Psoas muscle (tissue), 8 donors: ENCODE data around the gene TUBE1. TPM values are rescaled to one million over a fixed set of nuclear protein-coding genes. Genes with fewer than 3 reads are reported as not detected.
A peak's percentile ranks its signal among the peaks of the same experiment; 100 is the strongest.

Experiments
- ATAC-seq, 4 donors: fragments of 200-7000 bp; cut with Tn5 transposase; one replicate each; pipeline ENCODE4 v1.9.1; 2020; ENCODE audit warnings: moderate library complexity in 3 of 4, mild to moderate bottlenecking in 2 of 4
- DNase-seq, 2 donors: peaks; one replicate each; pipeline ENCODE4 v3.0.0-alpha.2; 2020
- H3K27ac ChIP-seq: fragments of 200-600 bp; one replicate; pipeline ENCODE4 v1.8.0; 2022
- H3K27me3 ChIP-seq, 3 donors: fragments of 200-600 bp in 1 of 3; one replicate each; pipeline versions ENCODE4 v1.6.1 to v1.8.0; 2013 to 2022; ENCODE audit warnings: low read length in 2 of 3, mild to moderate bottlenecking in 2 of 3, moderate library complexity in 1 of 3; ENCODE audit not compliant: insufficient read depth in 3 of 3
- H3K36me3 ChIP-seq, 2 donors: fragments of 200-600 bp in 1 of 2; one replicate each; pipeline versions ENCODE4 v1.6.1 to v1.8.0; 2013 to 2022; ENCODE audit warnings: low read depth in 1 of 2, mild to moderate bottlenecking in 1 of 2, moderate library complexity in 1 of 2; ENCODE audit not compliant: insufficient read depth in 1 of 2
- H3K4me1 ChIP-seq: fragments of 200-600 bp; one replicate; pipeline ENCODE4 v1.8.0; 2022
- H3K4me3 ChIP-seq: fragments of 200-600 bp; one replicate; pipeline ENCODE4 v1.8.0; 2022; ENCODE audit warnings: mild to moderate bottlenecking
- H3K9me3 ChIP-seq: fragments of 200-600 bp; one replicate; pipeline ENCODE4 v1.8.0; 2022
- CTCF ChIP-seq: fragments of 200-600 bp; IDR thresholded peaks from one replicate; pipeline ENCODE4 v1.8.0; 2022; ENCODE audit warnings: antibody characterized with exemption
- WGBS, 3 donors: extraction: QIAGEN DNeasy Blood & Tissue Kit; methylation state at CpG; one replicate each; pipeline versions ENCODE4 v1.1.6 to v1.1.7; 2013; 5-methylcytosine and 5-hydroxymethylcytosine counted together
- intact Hi-C, 2 donors: fragments of 100-400 bp; cut with DNase I; formaldehyde crosslinking; loops; one replicate each; pipeline versions ENCODE4 v1.11.0 to v1.14.2; 2022
- polyA plus RNA-seq, 3 donors: library from polyadenylated mRNA; stranded (reverse); fragments of 200-250 nt; gene quantifications; one replicate each; pipeline ENCODE4 v1.2.3, GENCODE V29; 2013
- total RNA-seq, 4 donors: library from RNA; stranded (reverse); fragmentation: NEBNext Ultra II Directional in 2 of 4; extraction: Animal tissue kit (Norgen Biotek cat#: 25700) in 2 of 4; gene quantifications; one replicate each; pipeline versions ENCODE4 v1.2.1 to v1.2.4, GENCODE V29; 2021 to 2023
- donor health status: healthy with polysubstance abuse.
- donor health status: DM: no; HTN: no; CAD: no; lungs with moderate emphysema.
- donor health status: Bipolar disorder and iron deficiency.
- donor health status: healthy.
- donor health status: DM: yes; HTN: yes; CAD: no.
- donor health status: DM: no; HTN: no; CAD: no.
- donor health status: DM: no; HTN: no; CAD: no.
- donor health status: DM: yes; HTN: yes; CAD: no.

The TUBE1 gene
- total and polyA plus RNA-seq, 7 donors: 4.7 to 7.0 (median 5.9) TPM

- no peak for TF ChIP-seq CTCF
- ATAC-seq: no peak
- Histone ChIP-seq H3K36me3 (no peaks in the 10 kb centered on the region), H3K27ac (no peak overlapping the region), H3K27me3 (peaks cover 0 to 4% (median 0%) of the 10 kb centered on the region in 3 donors), H3K4me1 (peaks cover 6% of the 10 kb centered on the region), H3K4me3 (no peak overlapping the region), H3K9me3 (no peaks in the 10 kb centered on the region)
- 52 to 72% (median 62%) methylated on average over 1 of the region's 1 CpG for WGBS, 3 donors
- intact Hi-C loops: loop anchor here in 1 of 2 donors (10.0 kb wide), 1 partner anchor 786 kb away; a partner anchor contains a TSS
- no peak for DNase-seq
Observed at GRCh38 chr6:112040956-112041355, 46.3 kb downstream of the TUBE1 start.

- no peaks in the 10 kb centered on the region for H3K9me3 ChIP-seq
- ATAC-seq: no peak
- H3K27me3 ChIP-seq: peaks cover 0 to 4% (median 0%) of the 10 kb centered on the region in 3 donors
- peaks cover 6% of the 10 kb centered on the region for H3K4me1 ChIP-seq
- intact Hi-C loops: loop anchor here in 1 of 2 donors (5.0 kb wide), 1 partner anchor 332 kb away; no protein-coding TSS in a partner anchor
- TF ChIP-seq CTCF: no peak
- no peak overlapping the region for H3K4me3 ChIP-seq
- WGBS, 3 donors: 73 to 100% (median 75%) methylated on average over 2 of the region's 2 CpGs
- H3K27ac ChIP-seq: no peak overlapping the region
- DNase-seq: no peak
- H3K36me3 ChIP-seq: no peaks in the 10 kb centered on the region
Observed at GRCh38 chr6:112039431-112039770, 47.9 kb downstream of the TUBE1 start.

- ATAC-seq (no peak), DNase-seq (peak in 1 of 2 donors; percentile 57)
- peaks cover 6% of the 10 kb centered on the region for H3K4me1 ChIP-seq
- intact Hi-C loops: loop anchor here in 1 of 2 donors (5.0 kb wide), 1 partner anchor 332 kb away; no protein-coding TSS in a partner anchor
- no peak for TF ChIP-seq CTCF
- no peaks in the 10 kb centered on the region for H3K9me3 ChIP-seq
- H3K27me3 ChIP-seq: peaks cover 0 to 4% (median 0%) of the 10 kb centered on the region in 3 donors
- WGBS, 3 donors: 79 to 88% (median 80%) methylated on average over 15 of the region's 15 CpGs
- H3K36me3 ChIP-seq: no peaks in the 10 kb centered on the region
- peak overlapping the region; percentile 58 for H3K27ac ChIP-seq
- no peak overlapping the region for H3K4me3 ChIP-seq
Observed at GRCh38 chr6:112038756-112039430, 48.4 kb downstream of the TUBE1 start.

- peaks cover 0 to 4% (median 0%) of the 10 kb centered on the region in 3 donors for H3K27me3 ChIP-seq
- H3K27ac ChIP-seq: peak overlapping the region; percentile 58
- intact Hi-C loops: loop anchor here in 1 of 2 donors (5.0 kb wide), 1 partner anchor 331 kb away; no protein-coding TSS in a partner anchor
- no peaks in the 10 kb centered on the region for H3K36me3 ChIP-seq
- TF ChIP-seq CTCF: no peak
- H3K4me1 ChIP-seq: peaks cover 6% of the 10 kb centered on the region
- DNase-seq: peak; percentile 40 to 70
- no peak overlapping the region for H3K4me3 ChIP-seq
- ATAC-seq: peak in 3 of 4 donors; percentile 17 to 23 (median 17)
- H3K9me3 ChIP-seq: no peaks in the 10 kb centered on the region
- WGBS, 3 donors: 60 to 80% (median 65%) methylated on average over 5 of the region's 5 CpGs
Observed at GRCh38 chr6:112038268-112038667, 49.0 kb downstream of the TUBE1 start.
